HepG2 (cell line): ENCODE measurements around the gene SLA2. TPM values are rescaled to one million over a fixed set of nuclear protein-coding genes. Genes with fewer than 3 reads are reported as not detected.
A peak's percentile ranks its signal among the peaks of the same experiment; 100 is the strongest.

ENCODE experiments used
- CHD2 ChIP-seq: IDR thresholded peaks from 2 replicates; pipeline ENCODE4 v1.6.1; 2011; ENCODE audit warnings: low read depth, low read length, improper control_type of control experiment
- JDP2 ChIP-seq: sonication (generic); formaldehyde crosslinking; IDR thresholded peaks from 2 replicates; pipeline ENCODE4 v1.8.1; 2022; ENCODE audit warnings: missing genetic modification reagents, borderline replicate concordance
- NPAS2 ChIP-seq: sonication (generic); formaldehyde crosslinking; IDR thresholded peaks from 2 replicates; pipeline ENCODE4 v1.8.0; 2022; ENCODE audit warnings: mild to moderate bottlenecking, missing genetic modification reagents, borderline replicate concordance
- TARDBP ChIP-seq: sonication (generic); formaldehyde crosslinking; IDR thresholded peaks from 2 replicates; pipeline ENCODE4 v1.8.0; 2022; ENCODE audit warnings: mild to moderate bottlenecking, missing genetic modification reagents
- ZNF335 ChIP-seq: sonication (generic); formaldehyde crosslinking; IDR thresholded peaks from 2 replicates; pipeline ENCODE4 v1.4.0; 2020; ENCODE audit warnings: missing genetic modification reagents
- ZNF33A ChIP-seq: sonication (generic); formaldehyde crosslinking; IDR thresholded peaks from 2 replicates; pipeline ENCODE4 v1.5.1; 2020; ENCODE audit warnings: missing genetic modification reagents, mild to moderate bottlenecking, moderate library complexity, borderline replicate concordance
- ZNF460 ChIP-seq: sonication (generic); formaldehyde crosslinking; IDR thresholded peaks from 2 replicates; pipeline ENCODE4 v1.5.1; 2020; ENCODE audit warnings: missing genetic modification reagents, mild to moderate bottlenecking, borderline replicate concordance
- ZNF616 ChIP-seq: sonication (generic); formaldehyde crosslinking; IDR thresholded peaks from 2 replicates; pipeline ENCODE4 v1.5.0; 2020; ENCODE audit warnings: low read depth, mild to moderate bottlenecking, missing genetic modification reagents
- polyA plus RNA-seq, 8 experiments: library from polyadenylated mRNA; depleted of rRNA in 3 of 8; stranded (reverse) in 7 of 8; unstranded in 1 of 8; fragments of >200 nt; fragmentation: Illumina TruSeq in 4 of 8; extraction: Trizol in 4 of 8; gene quantifications; 2 replicates each; pipeline versions ENCODE4 v1.2.1 to v1.2.3, GENCODE V29; 2011 to 2016; ENCODE audit warnings: low read depth in 4 of 8, missing spikeins in 1 of 8, mixed read lengths in 1 of 8; ENCODE audit not compliant: insufficient read depth in 1 of 8
- total RNA-seq, 5 experiments: library from RNA; depleted of rRNA; stranded (reverse); fragments of >200 nt; fragmentation: Illumina TruSeq; extraction: Trizol; gene quantifications; 2 replicates each; pipeline ENCODE4 v1.2.3, GENCODE V29; 2016; ENCODE audit warnings: low read depth in 1 of 5
- TF ChIP-seq, protein P1 (sequence below): sonication (generic); formaldehyde crosslinking; IDR thresholded peaks from 2 replicates; pipeline ENCODE4 v1.9.0; 2021; ENCODE audit warnings: missing genetic modification reagents, borderline replicate concordance
- TF ChIP-seq, protein P2 (sequence below): sonication (generic); formaldehyde crosslinking; IDR thresholded peaks from 2 replicates; pipeline ENCODE4 v1.9.0; 2021; ENCODE audit warnings: mild to moderate bottlenecking, missing genetic modification reagents

SLA2 gene
- total and polyA plus RNA-seq, 2 of the 13 experiments (the other 11 are each of a cell fraction or from before 2014, with no cell fraction given), result 1.6 to 3.6 TPM

GRCh38 chr20:36605399-36606157 lies 40.4 kb downstream of the SLA2 start, which contains the start of gene RAB5IF (continued):
- TF ChIP-seq, protein P1, sequence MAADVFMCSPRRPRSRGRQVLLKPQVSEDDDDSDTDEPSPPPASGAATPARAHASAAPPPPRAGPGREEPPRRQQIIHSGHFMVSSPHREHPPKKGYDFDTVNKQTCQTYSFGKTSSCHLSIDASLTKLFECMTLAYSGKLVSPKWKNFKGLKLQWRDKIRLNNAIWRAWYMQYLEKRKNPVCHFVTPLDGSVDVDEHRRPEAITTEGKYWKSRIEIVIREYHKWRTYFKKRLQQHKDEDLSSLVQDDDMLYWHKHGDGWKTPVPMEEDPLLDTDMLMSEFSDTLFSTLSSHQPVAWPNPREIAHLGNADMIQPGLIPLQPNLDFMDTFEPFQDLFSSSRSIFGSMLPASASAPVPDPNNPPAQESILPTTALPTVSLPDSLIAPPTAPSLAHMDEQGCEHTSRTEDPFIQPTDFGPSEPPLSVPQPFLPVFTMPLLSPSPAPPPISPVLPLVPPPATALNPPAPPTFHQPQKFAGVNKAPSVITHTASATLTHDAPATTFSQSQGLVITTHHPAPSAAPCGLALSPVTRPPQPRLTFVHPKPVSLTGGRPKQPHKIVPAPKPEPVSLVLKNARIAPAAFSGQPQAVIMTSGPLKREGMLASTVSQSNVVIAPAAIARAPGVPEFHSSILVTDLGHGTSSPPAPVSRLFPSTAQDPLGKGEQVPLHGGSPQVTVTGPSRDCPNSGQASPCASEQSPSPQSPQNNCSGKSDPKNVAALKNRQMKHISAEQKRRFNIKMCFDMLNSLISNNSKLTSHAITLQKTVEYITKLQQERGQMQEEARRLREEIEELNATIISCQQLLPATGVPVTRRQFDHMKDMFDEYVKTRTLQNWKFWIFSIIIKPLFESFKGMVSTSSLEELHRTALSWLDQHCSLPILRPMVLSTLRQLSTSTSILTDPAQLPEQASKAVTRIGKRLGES (CRISPR knock-in tag), result 0 out of 2 replicates have a peak, but pooled peaks have one; percentile 69
- TF ChIP-seq ZNF335 (CRISPR knock-in tag), result peak; percentile 89
- TF ChIP-seq, protein P2, sequence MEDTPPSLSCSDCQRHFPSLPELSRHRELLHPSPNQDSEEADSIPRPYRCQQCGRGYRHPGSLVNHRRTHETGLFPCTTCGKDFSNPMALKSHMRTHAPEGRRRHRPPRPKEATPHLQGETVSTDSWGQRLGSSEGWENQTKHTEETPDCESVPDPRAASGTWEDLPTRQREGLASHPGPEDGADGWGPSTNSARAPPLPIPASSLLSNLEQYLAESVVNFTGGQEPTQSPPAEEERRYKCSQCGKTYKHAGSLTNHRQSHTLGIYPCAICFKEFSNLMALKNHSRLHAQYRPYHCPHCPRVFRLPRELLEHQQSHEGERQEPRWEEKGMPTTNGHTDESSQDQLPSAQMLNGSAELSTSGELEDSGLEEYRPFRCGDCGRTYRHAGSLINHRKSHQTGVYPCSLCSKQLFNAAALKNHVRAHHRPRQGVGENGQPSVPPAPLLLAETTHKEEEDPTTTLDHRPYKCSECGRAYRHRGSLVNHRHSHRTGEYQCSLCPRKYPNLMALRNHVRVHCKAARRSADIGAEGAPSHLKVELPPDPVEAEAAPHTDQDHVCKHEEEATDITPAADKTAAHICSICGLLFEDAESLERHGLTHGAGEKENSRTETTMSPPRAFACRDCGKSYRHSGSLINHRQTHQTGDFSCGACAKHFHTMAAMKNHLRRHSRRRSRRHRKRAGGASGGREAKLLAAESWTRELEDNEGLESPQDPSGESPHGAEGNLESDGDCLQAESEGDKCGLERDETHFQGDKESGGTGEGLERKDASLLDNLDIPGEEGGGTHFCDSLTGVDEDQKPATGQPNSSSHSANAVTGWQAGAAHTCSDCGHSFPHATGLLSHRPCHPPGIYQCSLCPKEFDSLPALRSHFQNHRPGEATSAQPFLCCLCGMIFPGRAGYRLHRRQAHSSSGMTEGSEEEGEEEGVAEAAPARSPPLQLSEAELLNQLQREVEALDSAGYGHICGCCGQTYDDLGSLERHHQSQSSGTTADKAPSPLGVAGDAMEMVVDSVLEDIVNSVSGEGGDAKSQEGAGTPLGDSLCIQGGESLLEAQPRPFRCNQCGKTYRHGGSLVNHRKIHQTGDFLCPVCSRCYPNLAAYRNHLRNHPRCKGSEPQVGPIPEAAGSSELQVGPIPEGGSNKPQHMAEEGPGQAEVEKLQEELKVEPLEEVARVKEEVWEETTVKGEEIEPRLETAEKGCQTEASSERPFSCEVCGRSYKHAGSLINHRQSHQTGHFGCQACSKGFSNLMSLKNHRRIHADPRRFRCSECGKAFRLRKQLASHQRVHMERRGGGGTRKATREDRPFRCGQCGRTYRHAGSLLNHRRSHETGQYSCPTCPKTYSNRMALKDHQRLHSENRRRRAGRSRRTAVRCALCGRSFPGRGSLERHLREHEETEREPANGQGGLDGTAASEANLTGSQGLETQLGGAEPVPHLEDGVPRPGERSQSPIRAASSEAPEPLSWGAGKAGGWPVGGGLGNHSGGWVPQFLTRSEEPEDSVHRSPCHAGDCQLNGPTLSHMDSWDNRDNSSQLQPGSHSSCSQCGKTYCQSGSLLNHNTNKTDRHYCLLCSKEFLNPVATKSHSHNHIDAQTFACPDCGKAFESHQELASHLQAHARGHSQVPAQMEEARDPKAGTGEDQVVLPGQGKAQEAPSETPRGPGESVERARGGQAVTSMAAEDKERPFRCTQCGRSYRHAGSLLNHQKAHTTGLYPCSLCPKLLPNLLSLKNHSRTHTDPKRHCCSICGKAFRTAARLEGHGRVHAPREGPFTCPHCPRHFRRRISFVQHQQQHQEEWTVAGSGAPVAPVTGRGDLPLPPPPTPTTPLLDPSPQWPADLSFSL (CRISPR knock-in tag), result no peak
- no peak for TF ChIP-seq NPAS2
- peak; percentile 81 for TF ChIP-seq CHD2
- TF ChIP-seq ZNF33A (CRISPR knock-in tag), result no peak; the same call in 1 of the 2 replicates
- no peak; the same call in 1 of the 2 replicates for TF ChIP-seq ZNF616 (CRISPR knock-in tag)
- peak; percentile 66; the same call in 1 of the 2 replicates for TF ChIP-seq ZNF460 (CRISPR knock-in tag)
- peak; percentile 98 for TF ChIP-seq TARDBP
- no peak for TF ChIP-seq JDP2 (CRISPR knock-in tag)
